Tibial artery (tissue), 4 donors: ENCODE results near the gene NUCKS1.

Experiments used
- DNase-seq, 2 donors: peaks; one replicate each; pipeline ENCODE4 v3.0.0-alpha.2; 2019
- H3K27ac ChIP-seq, 2 donors: fragments of 200-600 bp; sonication (generic) in 1 of 2; 1 replicate in 1 of 2; 2 replicates in 1 of 2; pipeline ENCODE4 v1.5.1; 2018 to 2019; ENCODE audit warnings: mild to moderate bottlenecking in 1 of 2
- H3K27me3 ChIP-seq, 2 donors: fragments of 200-600 bp; sonication (generic) in 1 of 2; one replicate each; pipeline versions ENCODE4 v1.5.1 to v1.6.0; 2016 to 2019
- H3K36me3 ChIP-seq, 3 donors: fragments of 200-600 bp; sonication (generic) in 2 of 3; one replicate each; pipeline ENCODE4 v1.5.1; 2016 to 2019; ENCODE audit warnings: mild to moderate bottlenecking in 2 of 3
- H3K4me1 ChIP-seq, 4 donors: fragments of 200-600 bp; sonication (generic) in 2 of 4; 1 replicate in 3 of 4; 2 replicates in 1 of 4; pipeline ENCODE4 v1.5.1; 2016 to 2019
- H3K4me3 ChIP-seq, 2 donors: fragments of 200-600 bp; sonication (generic) in 1 of 2; 1 replicate in 1 of 2; 2 replicates in 1 of 2; pipeline ENCODE4 v1.5.1; 2018 to 2019; ENCODE audit warnings: mild to moderate bottlenecking in 2 of 2
- H3K9me3 ChIP-seq, 3 donors: fragments of 200-600 bp; sonication (generic) in 1 of 3; one replicate each; pipeline ENCODE4 v1.5.1; 2016 to 2019
- CTCF ChIP-seq, 2 experiments: fragments of 200-600 bp in 1 of 2; fragments of 450-650 bp in 1 of 2; IDR thresholded peaks; one replicate each; pipeline ENCODE4 v1.5.1; 2017 to 2019; ENCODE audit warnings: antibody characterized with exemption in 2 of 2, mild to moderate bottlenecking in 1 of 2, moderate library complexity in 1 of 2
- intact Hi-C: fragments of 100-400 bp; cut with DNase I; formaldehyde crosslinking; loops from one replicate; pipeline ENCODE4 v1.15.0; 2023; ENCODE audit warnings: low total_unique reads

The NUCKS1 gene

GRCh38 chr1:205769641-205770365 is 19.8 kb upstream of the NUCKS1 start:
- Histone ChIP-seq H3K4me3 (no peak overlapping the region), H3K36me3 (peaks cover 0 to 11% (median 0%) of the 10 kb centered on the region in 3 donors), H3K27ac (no peak overlapping the region), H3K9me3 (no peaks in the 10 kb centered on the region), H3K27me3 (no peaks in the 10 kb centered on the region), H3K4me1 (peaks cover 0 to 16% (median 6%) of the 10 kb centered on the region in 4 donors)
- no peak for TF ChIP-seq CTCF (IDR thresholded peaks at IDR 0.05)
- intact Hi-C loops: no loop called here
- no peak for DNase-seq

GRCh38 chr1:205767248-205767647 is 17.3 kb upstream of the NUCKS1 start:
- DNase-seq: no peak
- Histone ChIP-seq H3K36me3 (peaks cover 0 to 11% (median 0%) of the 10 kb centered on the region in 3 donors), H3K9me3 (no peaks in the 10 kb centered on the region), H3K27me3 (no peaks in the 10 kb centered on the region), H3K27ac (no peak overlapping the region), H3K4me1 (peaks cover 0 to 10% (median 0%) of the 10 kb centered on the region in 4 donors), H3K4me3 (no peak overlapping the region)
- no peak for TF ChIP-seq CTCF (IDR thresholded peaks at IDR 0.05)
- intact Hi-C loops: no loop called here

- intact Hi-C loops: no loop called here
- Histone ChIP-seq H3K27ac (no peak overlapping the region), H3K27me3 (no peaks in the 10 kb centered on the region), H3K4me1 (peaks cover 0 to 10% (median 0%) of the 10 kb centered on the region in 4 donors), H3K36me3 (peaks cover 0 to 11% (median 0%) of the 10 kb centered on the region in 3 donors), H3K4me3 (no peak overlapping the region), H3K9me3 (no peaks in the 10 kb centered on the region)
- no peak for TF ChIP-seq CTCF (IDR thresholded peaks at IDR 0.05)
- no peak for DNase-seq
Observed at GRCh38 chr1:205766570-205766969, 16.6 kb upstream of the NUCKS1 start.

GRCh38 chr1:205766038-205766437 is 16.1 kb upstream of the NUCKS1 start:
- no peak for DNase-seq
- peaks cover 0 to 10% (median 0%) of the 10 kb centered on the region in 4 donors for H3K4me1 ChIP-seq
- intact Hi-C loops: no loop called here
- H3K27ac ChIP-seq: no peak overlapping the region
- TF ChIP-seq CTCF (IDR thresholded peaks at IDR 0.05): no peak
- H3K36me3 ChIP-seq: peaks cover 0 to 11% (median 0%) of the 10 kb centered on the region in 3 donors
- no peaks in the 10 kb centered on the region for H3K9me3 ChIP-seq
- H3K27me3 ChIP-seq: no peaks in the 10 kb centered on the region
- no peak overlapping the region for H3K4me3 ChIP-seq

GRCh38 chr1:205764578-205764977 is 14.6 kb upstream of the NUCKS1 start:
- no peak for DNase-seq
- intact Hi-C loops: no loop called here

More at GRCh38 chr1:205764578-205764977, 14.6 kb upstream of the NUCKS1 start:
- peaks cover 0 to 6% (median 0%) of the 10 kb centered on the region in 4 donors for H3K4me1 ChIP-seq
- no peak overlapping the region for H3K4me3 ChIP-seq
- no peak overlapping the region for H3K27ac ChIP-seq
- H3K27me3 ChIP-seq: no peaks in the 10 kb centered on the region
- H3K36me3 ChIP-seq: peaks cover 0 to 8% (median 0%) of the 10 kb centered on the region in 3 donors
- no peaks in the 10 kb centered on the region for H3K9me3 ChIP-seq
- no peak for TF ChIP-seq CTCF (IDR thresholded peaks at IDR 0.05)
